Kidney epithelial cell (primary cell): ENCODE results near the gene GNB2. TPM values are rescaled to one million over a fixed set of nuclear protein-coding genes. Genes with fewer than 3 reads are reported as not detected.
"Not testable (repeated sequence)": the region's sequence is repeated elsewhere in the genome, so short reads cannot be mapped to it uniquely, and the experiment has no call there.

ENCODE experiments used
- DNase-seq: peaks from one replicate; pipeline ENCODE4 v3.0.0-alpha.2; 2010; ENCODE audit warnings: low read depth
- H3K27me3 ChIP-seq: 2 replicates; pipeline ENCODE4 v1.6.0; 2011; ENCODE audit warnings: low read length; ENCODE audit not compliant: control insufficient read depth, insufficient read depth
- H3K36me3 ChIP-seq: 2 replicates; pipeline ENCODE4 v1.5.1; 2011; ENCODE audit warnings: low read length; ENCODE audit not compliant: control insufficient read depth, insufficient read depth
- H3K4me3 ChIP-seq: 2 replicates; pipeline ENCODE4 v1.5.1; 2011; ENCODE audit warnings: low read depth, mild to moderate bottlenecking, control low read depth, low read length
- total RNA-seq: library from RNA; depleted of rRNA; stranded (reverse); fragments of >200 nt; gene quantifications from 2 replicates; pipeline ENCODE4 v1.2.3, GENCODE V29; 2015
- TF ChIP-seq, protein P1 (sequence below): IDR thresholded peaks from 2 replicates; pipeline ENCODE4 v1.5.1; 2011; ENCODE audit warnings: mild to moderate bottlenecking, moderate library complexity, low read length, control low read depth, inconsistent platforms; ENCODE audit not compliant: insufficient read depth, poor library complexity, severe bottlenecking

The GNB2 gene
- total RNA-seq, 1 donor from 2014 or later = 330 TPM

DNA sequence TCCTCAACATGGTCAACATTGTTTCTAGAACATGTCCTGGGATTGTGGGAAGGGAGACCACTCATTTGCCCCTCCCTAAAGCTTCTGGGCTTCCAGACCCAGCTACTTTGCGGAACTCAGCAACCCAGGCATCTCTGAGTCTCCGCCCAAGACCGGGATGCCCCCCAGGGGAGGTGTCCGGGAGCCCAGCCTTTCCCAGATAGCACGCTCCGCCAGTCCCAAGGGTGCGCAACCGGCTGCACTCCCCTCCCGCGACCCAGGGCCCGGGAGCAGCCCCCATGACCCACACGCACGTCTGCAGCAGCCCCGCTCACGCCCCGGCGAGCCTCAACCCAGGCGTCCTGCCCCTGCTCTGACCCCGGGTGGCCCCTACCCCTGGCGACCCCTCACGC, 46.7 kb downstream of the GNB2 start, which contains the start of gene EPO:
EPO (plus strand) TSS at position 190 of the 392 bp plus-strand sequence. CDS start 513 bp downstream, outside the sequence.
- Histone ChIP-seq H3K27me3 (peaks cover 39% of the 10 kb centered on the region), H3K4me3 (no peak within 1 kb of the TSS), H3K36me3 (no peaks in the 10 kb centered on the region)
- DNase-seq = no peak
- TF ChIP-seq, protein P1, sequence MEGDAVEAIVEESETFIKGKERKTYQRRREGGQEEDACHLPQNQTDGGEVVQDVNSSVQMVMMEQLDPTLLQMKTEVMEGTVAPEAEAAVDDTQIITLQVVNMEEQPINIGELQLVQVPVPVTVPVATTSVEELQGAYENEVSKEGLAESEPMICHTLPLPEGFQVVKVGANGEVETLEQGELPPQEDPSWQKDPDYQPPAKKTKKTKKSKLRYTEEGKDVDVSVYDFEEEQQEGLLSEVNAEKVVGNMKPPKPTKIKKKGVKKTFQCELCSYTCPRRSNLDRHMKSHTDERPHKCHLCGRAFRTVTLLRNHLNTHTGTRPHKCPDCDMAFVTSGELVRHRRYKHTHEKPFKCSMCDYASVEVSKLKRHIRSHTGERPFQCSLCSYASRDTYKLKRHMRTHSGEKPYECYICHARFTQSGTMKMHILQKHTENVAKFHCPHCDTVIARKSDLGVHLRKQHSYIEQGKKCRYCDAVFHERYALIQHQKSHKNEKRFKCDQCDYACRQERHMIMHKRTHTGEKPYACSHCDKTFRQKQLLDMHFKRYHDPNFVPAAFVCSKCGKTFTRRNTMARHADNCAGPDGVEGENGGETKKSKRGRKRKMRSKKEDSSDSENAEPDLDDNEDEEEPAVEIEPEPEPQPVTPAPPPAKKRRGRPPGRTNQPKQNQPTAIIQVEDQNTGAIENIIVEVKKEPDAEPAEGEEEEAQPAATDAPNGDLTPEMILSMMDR = no peak

DNA sequence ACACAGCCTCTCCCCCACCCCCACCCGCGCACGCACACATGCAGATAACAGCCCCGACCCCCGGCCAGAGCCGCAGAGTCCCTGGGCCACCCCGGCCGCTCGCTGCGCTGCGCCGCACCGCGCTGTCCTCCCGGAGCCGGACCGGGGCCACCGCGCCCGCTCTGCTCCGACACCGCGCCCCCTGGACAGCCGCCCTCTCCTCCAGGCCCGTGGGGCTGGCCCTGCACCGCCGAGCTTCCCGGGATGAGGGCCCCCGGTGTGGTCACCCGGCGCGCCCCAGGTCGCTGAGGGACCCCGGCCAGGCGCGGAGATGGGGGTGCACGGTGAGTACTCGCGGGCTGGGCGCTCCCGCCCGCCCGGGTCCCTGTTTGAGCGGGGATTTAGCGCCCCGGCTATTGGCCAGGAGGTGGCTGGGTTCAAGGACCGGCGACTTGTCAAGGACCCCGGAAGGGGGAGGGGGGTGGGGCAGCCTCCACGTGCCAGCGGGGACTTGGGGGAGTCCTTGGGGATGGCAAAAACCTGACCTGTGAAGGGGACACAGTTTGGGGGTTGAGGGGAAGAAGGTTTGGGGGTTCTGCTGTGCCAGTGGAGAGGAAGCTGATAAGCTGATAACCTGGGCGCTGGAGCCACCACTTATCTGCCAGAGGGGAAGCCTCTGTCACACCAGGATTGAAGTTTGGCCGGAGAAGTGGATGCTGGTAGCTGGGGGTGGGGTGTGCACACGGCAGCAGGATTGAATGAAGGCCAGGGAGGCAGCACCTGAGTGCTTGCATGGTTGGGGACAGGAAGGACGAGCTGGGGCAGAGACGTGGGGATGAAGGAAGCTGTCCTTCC, 47.3 kb downstream of the GNB2 start:
- no peak for DNase-seq
- H3K36me3 ChIP-seq = no peaks in the 10 kb centered on the region
- no peak overlapping the region for H3K4me3 ChIP-seq
- peaks cover 39% of the 10 kb centered on the region for H3K27me3 ChIP-seq
- TF ChIP-seq, protein P1 = no peak

DNA sequence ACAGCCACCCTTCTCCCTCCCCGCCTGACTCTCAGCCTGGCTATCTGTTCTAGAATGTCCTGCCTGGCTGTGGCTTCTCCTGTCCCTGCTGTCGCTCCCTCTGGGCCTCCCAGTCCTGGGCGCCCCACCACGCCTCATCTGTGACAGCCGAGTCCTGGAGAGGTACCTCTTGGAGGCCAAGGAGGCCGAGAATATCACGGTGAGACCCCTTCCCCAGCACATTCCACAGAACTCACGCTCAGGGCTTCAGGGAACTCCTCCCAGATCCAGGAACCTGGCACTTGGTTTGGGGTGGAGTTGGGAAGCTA, 47.9 kb downstream of the GNB2 start:
- Histone ChIP-seq H3K4me3 (no peak overlapping the region), H3K27me3 (peaks cover 39% of the 10 kb centered on the region), H3K36me3 (no peaks in the 10 kb centered on the region)
- TF ChIP-seq, protein P1 = no peak
- no peak for DNase-seq

DNA sequence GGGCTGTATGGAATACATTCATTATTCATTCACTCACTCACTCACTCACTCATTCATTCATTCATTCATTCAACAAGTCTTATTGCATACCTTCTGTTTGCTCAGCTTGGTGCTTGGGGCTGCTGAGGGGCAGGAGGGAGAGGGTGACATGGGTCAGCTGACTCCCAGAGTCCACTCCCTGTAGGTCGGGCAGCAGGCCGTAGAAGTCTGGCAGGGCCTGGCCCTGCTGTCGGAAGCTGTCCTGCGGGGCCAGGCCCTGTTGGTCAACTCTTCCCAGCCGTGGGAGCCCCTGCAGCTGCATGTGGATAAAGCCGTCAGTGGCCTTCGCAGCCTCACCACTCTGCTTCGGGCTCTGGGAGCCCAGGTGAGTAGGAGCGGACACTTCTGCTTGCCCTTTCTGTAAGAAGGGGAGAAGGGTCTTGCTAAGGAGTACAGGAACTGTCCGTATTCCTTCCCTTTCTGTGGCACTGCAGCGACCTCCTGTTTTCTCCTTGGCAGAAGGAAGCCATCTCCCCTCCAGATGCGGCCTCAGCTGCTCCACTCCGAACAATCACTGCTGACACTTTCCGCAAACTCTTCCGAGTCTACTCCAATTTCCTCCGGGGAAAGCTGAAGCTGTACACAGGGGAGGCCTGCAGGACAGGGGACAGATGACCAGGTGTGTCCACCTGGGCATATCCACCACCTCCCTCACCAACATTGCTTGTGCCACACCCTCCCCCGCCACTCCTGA, 49.1 kb downstream of the GNB2 start:
- peaks cover 36% of the 10 kb centered on the region for H3K27me3 ChIP-seq
- DNase-seq = no peak
- H3K36me3 ChIP-seq = no peaks in the 10 kb centered on the region
- no peak overlapping the region for H3K4me3 ChIP-seq
- TF ChIP-seq, protein P1 = no peak

DNA sequence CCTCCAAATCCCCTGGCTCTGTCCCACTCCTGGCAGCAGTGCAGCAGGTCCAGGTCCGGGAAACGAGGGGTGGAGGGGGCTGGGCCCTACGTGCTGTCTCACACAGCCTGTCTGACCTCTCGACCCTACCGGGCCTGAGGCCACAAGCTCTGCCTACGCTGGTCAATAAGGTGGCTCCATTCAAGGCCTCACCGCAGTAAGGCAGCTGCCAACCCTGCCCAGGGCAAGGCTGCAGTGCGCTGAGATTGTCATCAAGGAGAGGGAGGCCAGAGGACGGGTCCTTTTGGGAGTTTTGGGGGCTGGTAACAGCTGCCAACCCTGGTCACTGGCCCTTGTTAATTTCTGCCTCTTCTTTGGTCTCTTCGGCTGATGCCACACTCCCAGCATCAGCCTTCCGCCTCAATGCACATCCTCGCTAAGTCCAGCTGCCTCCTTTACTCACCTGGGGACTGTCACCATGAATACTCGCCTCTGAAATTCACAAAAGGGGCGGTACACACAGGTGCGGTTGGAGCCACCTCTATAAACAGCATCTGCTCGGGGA, 50.3 kb downstream of the GNB2 start:
- H3K27me3 ChIP-seq = peaks cover 36% of the 10 kb centered on the region
- no peaks in the 10 kb centered on the region for H3K36me3 ChIP-seq
- no peak overlapping the region for H3K4me3 ChIP-seq
- DNase-seq = no peak
- TF ChIP-seq, protein P1 = no peak

DNA sequence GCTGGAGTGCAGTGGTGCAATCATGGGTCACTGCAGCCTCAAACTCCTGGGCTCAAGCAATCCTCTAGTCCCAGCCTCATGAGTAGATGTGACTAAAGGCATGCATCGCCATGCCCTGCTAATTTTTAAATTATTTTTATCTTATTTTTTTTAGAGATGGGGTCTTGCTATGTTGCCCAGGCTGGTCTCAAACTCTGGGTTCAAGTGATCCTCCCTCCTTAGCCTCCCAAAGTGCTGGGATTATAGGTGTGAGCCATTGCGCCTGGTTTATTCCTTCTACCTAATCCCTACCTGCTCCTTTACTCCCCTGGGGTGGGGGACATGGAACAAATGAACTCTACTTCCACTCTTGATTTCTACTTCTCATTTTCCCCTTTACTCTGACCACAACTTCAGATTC, 50.8 kb downstream of the GNB2 start:
- peaks cover 36% of the 10 kb centered on the region for H3K27me3 ChIP-seq
- H3K36me3 ChIP-seq, H3K4me3 ChIP-seq, DNase-seq: not testable (repeated sequence)
